GDM1 (cell line): ENCODE results near the gene ARHGAP35.
"Not testable (repeated sequence)": the region's sequence is repeated elsewhere in the genome, so short reads cannot be mapped to it uniquely, and the experiment has no call there.

ENCODE experiments used
- DNase-seq: peaks from one replicate; lab custom pipeline; 2025; lab: John Stamatoyannopoulos, UW

Gene ARHGAP35

GRCh38 chr19:46860846-46861690, at the start of gene ARHGAP35:
Gene ARHGAP35 (plus strand): TSS chr19:46860997. CDS start chr19:46918676, 57,679 bp downstream.
- DNase-seq: no peak

- no peak for DNase-seq
These were observed 47.6 kb upstream of the ARHGAP35 start for GRCh38 chr19:46812977-46813838.

- DNase-seq: no peak
These were observed 46.9 kb upstream of the ARHGAP35 start for GRCh38 chr19:46813839-46814358.

GRCh38 chr19:46815833-46816627, 44.8 kb upstream of the ARHGAP35 start:
- DNase-seq: no peak

GRCh38 chr19:46818812-46819211, 42.0 kb upstream of the ARHGAP35 start:
- DNase-seq: peak; percentile 37

GRCh38 chr19:46821512-46822409, 39.0 kb upstream of the ARHGAP35 start:
- DNase-seq: no peak

- not testable (repeated sequence) for DNase-seq
These were observed 38.4 kb upstream of the ARHGAP35 start for GRCh38 chr19:46822410-46822787.

GRCh38 chr19:46823049-46823448, 37.7 kb upstream of the ARHGAP35 start:
- no peak for DNase-seq

- DNase-seq: no peak
These were observed 35.7 kb upstream of the ARHGAP35 start for GRCh38 chr19:46824890-46825730.

- no peak for DNase-seq
These were observed 35.1 kb upstream of the ARHGAP35 start for GRCh38 chr19:46825731-46826055.

GRCh38 chr19:46828484-46828883, 32.3 kb upstream of the ARHGAP35 start:
- DNase-seq: no peak

- no peak for DNase-seq
These were observed 29.9 kb upstream of the ARHGAP35 start for GRCh38 chr19:46830864-46831263.

- DNase-seq: no peak
These were observed 26.7 kb upstream of the ARHGAP35 start for GRCh38 chr19:46834121-46834520.

- DNase-seq: no peak
These were observed 25.8 kb upstream of the ARHGAP35 start for GRCh38 chr19:46834984-46835383.

GRCh38 chr19:46838160-46838559, 22.6 kb upstream of the ARHGAP35 start:
- DNase-seq: no peak

GRCh38 chr19:46839752-46840497, 20.9 kb upstream of the ARHGAP35 start:
- DNase-seq: no peak

GRCh38 chr19:46840498-46840942, 20.3 kb upstream of the ARHGAP35 start:
- peak; percentile 19 for DNase-seq

GRCh38 chr19:46841458-46842083, 19.2 kb upstream of the ARHGAP35 start:
- DNase-seq: no peak

GRCh38 chr19:46842791-46843190, 18.0 kb upstream of the ARHGAP35 start:
- no peak for DNase-seq
